ENCODE results near the gene DENND1A.
"Not testable (repeated sequence)": the region's sequence is repeated elsewhere in the genome, so short reads cannot be mapped to it uniquely, and the experiment has no call there.

- TF ChIP-seq ZSCAN18 (CRISPR knock-in tag; IDR thresholded peaks at IDR 0.05); CTCF (IDR thresholded peaks at IDR 0.05); ZBTB43 (CRISPR knock-in tag; IDR thresholded peaks at IDR 0.05); NR3C1 (CRISPR knock-in tag; conservative IDR thresholded peaks at IDR 0.05; ENCODE audit: low read depth); NFE2L1 (CRISPR knock-in tag; IDR thresholded peaks at IDR 0.05); ZNF219 (CRISPR knock-in tag; IDR thresholded peaks at IDR 0.05; ENCODE audit: borderline replicate concordance): not testable (repeated sequence)
These were observed 44.1 kb downstream of the DENND1A start for GRCh38 chr9:123885834-123886233.
